Endothelial cell of umbilical vein (primary cell): ENCODE data around the gene SELENOO. TPM values are rescaled to one million over a fixed set of nuclear protein-coding genes. Genes with fewer than 3 reads are reported as not detected.

Source experiments
- BruUV-seq: library from RNA; stranded (reverse); fragments of 400-500 nt; replicated peaks from 2 replicates; lab custom pipeline; 2021; lab: Mats Ljungman, UMichigan
- CTCF ChIA-PET: fragments of 300-600, 350-600 bp; sonication (Branson Sonifier 250); formaldehyde crosslinking; loops from one replicate; lab custom pipeline; 2021; ENCODE audit warnings: antibody characterized with exemption, inconsistent platforms; lab: Charles Lee
- POLR2A ChIA-PET: fragments of 300-600, 350-600 bp; sonication (Branson Sonifier 250); formaldehyde crosslinking; loops from one replicate; lab custom pipeline; 2021; ENCODE audit warnings: antibody characterized with exemption, inconsistent platforms; lab: Charles Lee
- DNase-seq: peaks from one replicate; pipeline ENCODE4 v3.0.0-alpha.2; 2011; ENCODE audit warnings: low read depth, low spot score
- FAIRE-seq: peaks from 2 replicates; lab custom pipeline; 2011; peaks lifted over from hg19 to GRCh38; lab: Jason Lieb, UNC
- H2AFZ ChIP-seq: 2 replicates; pipeline ENCODE4 v1.6.0; 2012; ENCODE audit warnings: low read depth, low read length, control low read depth, inconsistent platforms
- H3K27ac ChIP-seq: 2 replicates; pipeline ENCODE4 v1.5.1; 2011; ENCODE audit warnings: low read depth, mild to moderate bottlenecking, control low read depth, low read length, moderate library complexity; ENCODE audit not compliant: insufficient read depth
- H3K27me3 ChIP-seq, 2 experiments: 2 replicates each; pipeline versions ENCODE4 v1.6.0 to v1.6.1; 2011; ENCODE audit warnings: low read length in 2 of 2, mixed read lengths in 1 of 2; ENCODE audit not compliant: control insufficient read depth in 2 of 2, insufficient read depth in 2 of 2
- H3K36me3 ChIP-seq, 2 experiments: 2 replicates in 1 of 2; 3 replicates in 1 of 2; pipeline ENCODE4 v1.5.1; 2011; ENCODE audit warnings: low read length in 2 of 2, mild to moderate bottlenecking in 1 of 2, moderate library complexity in 1 of 2; ENCODE audit not compliant: control insufficient read depth in 2 of 2, insufficient read depth in 2 of 2; ENCODE audit errors: extremely low read depth in 1 of 2
- H3K4me1 ChIP-seq: 3 replicates; pipeline ENCODE4 v1.5.1; 2011; ENCODE audit warnings: mild to moderate bottlenecking, low read length; ENCODE audit not compliant: control insufficient read depth, insufficient read depth; ENCODE audit errors: extremely low read depth
- H3K4me2 ChIP-seq: 2 replicates; pipeline ENCODE4 v1.6.1; 2011; ENCODE audit warnings: low read length, control low read depth, mixed read lengths; ENCODE audit not compliant: insufficient read depth
- H3K4me3 ChIP-seq, 3 experiments: fragments of 200-600 bp in 1 of 3; sonication (generic), shearing (Covaris generic) in 1 of 3; replicated peaks in 1 of 3; 2 replicates each; pipeline ENCODE4 v1.5.1; 2011 to 2016; ENCODE audit warnings: control low read depth in 3 of 3, low read length in 3 of 3, mild to moderate bottlenecking in 2 of 3, inconsistent platforms in 1 of 3, low read depth in 1 of 3, moderate library complexity in 1 of 3; ENCODE audit not compliant: insufficient read depth in 1 of 3
- H3K79me2 ChIP-seq: 2 replicates; pipeline ENCODE4 v1.6.0; 2012; ENCODE audit warnings: low read length, inconsistent platforms; ENCODE audit not compliant: control insufficient read depth, insufficient read depth
- H3K9ac ChIP-seq: replicated peaks from 2 replicates; pipeline ENCODE3; 2011; ENCODE audit warnings: low read length, control low read depth; ENCODE audit not compliant: insufficient read depth; ENCODE audit errors: extremely low read depth
- H3K9me1 ChIP-seq: replicated peaks from 3 replicates; pipeline ENCODE4 v1.6.0; 2011; ENCODE audit warnings: mild to moderate bottlenecking, low read length; ENCODE audit not compliant: control insufficient read depth, insufficient read depth; ENCODE audit errors: extremely low read depth
- H3K9me3 ChIP-seq: replicated peaks from 2 replicates; pipeline ENCODE4 v1.5.1; 2012; ENCODE audit warnings: low read length, inconsistent platforms; ENCODE audit not compliant: control insufficient read depth, insufficient read depth
- H4K20me1 ChIP-seq: replicated peaks from 2 replicates; pipeline ENCODE3; 2011; ENCODE audit warnings: mild to moderate bottlenecking, low read length; ENCODE audit not compliant: control insufficient read depth, insufficient read depth; ENCODE audit errors: extremely low read depth
- FOS ChIP-seq: IDR thresholded peaks from 2 replicates; pipeline ENCODE4 v1.6.1; 2011; ENCODE audit warnings: mild to moderate bottlenecking, low read length, moderate library complexity, borderline replicate concordance; ENCODE audit not compliant: insufficient read depth
- GATA2 ChIP-seq: IDR thresholded peaks from 2 replicates; pipeline ENCODE4 v1.7.0; 2011; ENCODE audit warnings: low read depth, mild to moderate bottlenecking, moderate library complexity, mixed read lengths, low read length; ENCODE audit not compliant: insufficient read length, insufficient read depth
- JUN ChIP-seq: IDR thresholded peaks from 2 replicates; pipeline ENCODE4 v1.6.1; 2011; ENCODE audit warnings: borderline replicate concordance, low read depth; ENCODE audit not compliant: insufficient read length, insufficient read depth
- POLR2A ChIP-seq: IDR thresholded peaks from 2 replicates; pipeline ENCODE4 v1.6.1; 2012; ENCODE audit warnings: low read depth, mild to moderate bottlenecking, control low read depth, low read length
- POLR2AphosphoS5 ChIP-seq: IDR thresholded peaks from 2 replicates; pipeline ENCODE4 v1.6.1; 2012; ENCODE audit warnings: low read depth, mild to moderate bottlenecking, control low read depth, low read length, moderate library complexity; ENCODE audit not compliant: insufficient read depth
- dilution Hi-C: fragments of 300-500 bp; cut with MboI; formaldehyde crosslinking; loops from one replicate; pipeline ENCODE4 v1.15.0; 2019; ENCODE audit warnings: low sequenced_read_pairs; ENCODE audit not compliant: extremely low pct_ligation_motif_present
- intact Hi-C: fragments of 100-400 bp; cut with micrococcal nuclease; formaldehyde crosslinking; loops from one replicate; pipeline ENCODE4 v1.10.0; 2022
- polyA plus RNA-seq, 4 experiments: library from polyadenylated mRNA; depleted of rRNA in 3 of 4; stranded (reverse) in 3 of 4; unstranded in 1 of 4; fragments of >200 nt; gene quantifications; 2 replicates each; pipeline versions ENCODE4 v1.2.1 to v1.2.3, GENCODE V29; 2011 to 2012; ENCODE audit warnings: missing spikeins in 1 of 4
- total RNA-seq: library from RNA; stranded (reverse); gene quantifications from 2 replicates; pipeline ENCODE4 v1.2.3, GENCODE V29; 2021

SELENOO gene
- total and polyA plus RNA-seq, 2 donors (not counting 3 experiments of a cell fraction or from before 2014, with no cell fraction given), result 24.1 to 37.5 TPM

DNA sequence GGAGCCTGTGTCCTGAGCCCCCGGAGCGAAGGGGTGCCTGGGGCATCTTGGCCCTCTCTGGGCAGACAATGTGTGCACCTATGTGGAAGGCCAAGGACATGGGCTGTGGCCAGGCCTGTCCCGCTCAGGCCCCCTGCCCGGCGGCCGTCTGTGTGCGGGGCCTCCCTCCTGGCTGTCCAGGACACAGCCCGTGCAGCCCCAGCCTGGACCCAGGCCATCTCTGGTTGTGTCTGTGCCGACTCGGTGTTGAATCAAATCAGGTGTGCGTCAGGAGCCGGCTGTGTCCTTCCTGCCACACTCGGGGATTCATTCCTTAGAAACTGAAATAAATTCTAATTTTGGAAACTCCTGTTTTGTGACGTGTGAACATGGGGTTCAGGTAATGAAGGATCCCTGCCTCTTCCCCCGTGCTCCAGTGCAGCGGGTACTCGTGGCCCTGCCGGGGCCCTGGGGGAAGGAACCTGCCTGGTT is 1.5 kb upstream of the SELENOO start:
- BruUV-seq, result no TSS peak
- CTCF ChIA-PET, result interaction anchor here (0.8 to 1.0 kb wide), 2 partner anchors 9 to 13 kb away, joined by 3 read pairs; no protein-coding TSS in a partner anchor
- FAIRE-seq (no peak), DNase-seq (no peak)
- intact Hi-C loops, result no loop called here
- dilution Hi-C loops, result no loop called here
- Histone ChIP-seq H4K20me1 (no peaks in the 10 kb centered on the region), H3K4me1 (peaks cover 18% of the 10 kb centered on the region), H3K4me3 (no peak overlapping the region), H3K79me2 (peaks cover 28% of the 10 kb centered on the region), H3K9ac (no peak overlapping the region), H3K27ac (no peak overlapping the region), H3K4me2 (no peak overlapping the region), H3K36me3 (peaks cover 4 to 18% of the 10 kb centered on the region in 2 experiments), H2AFZ (no peak overlapping the region), H3K27me3 (no peaks in the 10 kb centered on the region), H3K9me1 (no peaks in the 10 kb centered on the region), H3K9me3 (no peaks in the 10 kb centered on the region)
- POLR2A ChIA-PET, result no interaction called here
- TF ChIP-seq GATA2 (no peak), FOS (no peak)

DNA sequence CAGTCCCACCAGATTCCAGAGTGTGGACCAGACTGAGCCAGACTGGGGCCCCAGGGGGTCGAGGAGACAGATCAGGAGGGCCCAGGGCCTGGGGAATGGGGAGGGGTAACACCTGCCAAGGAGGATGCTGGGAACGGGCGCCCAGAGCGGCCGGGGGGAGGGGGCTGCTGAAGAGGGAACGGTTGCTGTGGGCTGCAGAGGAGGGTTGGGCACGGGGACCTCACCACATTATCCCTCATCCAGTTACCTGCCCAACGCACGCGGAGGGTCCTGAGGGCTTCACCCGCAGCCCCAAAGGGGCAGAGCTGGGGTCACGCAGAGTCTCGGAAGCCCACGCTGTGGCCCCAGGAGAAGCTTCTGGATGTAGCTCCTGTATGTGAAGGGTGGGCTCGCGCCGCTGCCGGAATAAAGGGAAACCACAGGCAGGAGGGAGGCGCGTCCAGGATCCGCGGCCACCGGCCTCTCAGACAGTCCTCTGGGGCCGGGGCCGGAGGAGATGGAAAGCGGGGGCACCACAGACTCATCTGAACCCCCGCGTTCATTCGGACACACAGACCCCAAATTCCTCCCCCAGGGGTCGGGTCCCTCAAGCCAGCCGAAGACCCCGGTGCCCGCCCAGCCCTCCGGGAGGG is 866 bp upstream of the SELENOO start:
- no peak for FAIRE-seq

More for the DNA sequence above, 866 bp upstream of the SELENOO start:
- Histone ChIP-seq H4K20me1 (no peaks in the 10 kb centered on the region), H3K9me1 (no peaks in the 10 kb centered on the region), H2AFZ (peak overlapping the region; percentile 91), H3K27me3 (no peaks in the 10 kb centered on the region), H3K4me3 (peak overlapping the region; percentile 58 to 75 (median 65)), H3K79me2 (peaks cover 26% of the 10 kb centered on the region), H3K27ac (peak overlapping the region; percentile 60), H3K4me2 (peak overlapping the region; percentile 86), H3K4me1 (peaks cover 18% of the 10 kb centered on the region), H3K9me3 (no peaks in the 10 kb centered on the region), H3K36me3 (peaks cover 2 to 11% of the 10 kb centered on the region in 2 experiments), H3K9ac (peak overlapping the region; percentile 69)
- TF ChIP-seq JUN (no peak), POLR2A (peak; percentile 28), POLR2AphosphoS5 (peak; percentile 36)
- POLR2A ChIA-PET, result no interaction called here
- BruUV-seq, result no TSS peak
- CTCF ChIA-PET, result no interaction called here
- no peak for DNase-seq
- dilution Hi-C loops, result no loop called here
- intact Hi-C loops, result loop anchor here (2.0 to 10.0 kb wide), 3 partner anchors 13 to 225 kb away; no protein-coding TSS in a partner anchor
